Measurements from ENCODE around the gene CNTN1. TPM values are rescaled to one million over a fixed set of nuclear protein-coding genes. Genes with fewer than 3 reads are reported as not detected.

The CNTN1 gene
- total RNA-seq, 4 donors from 2014 or later: 18.0 to 32.1 (median 23.8) TPM

DNA sequence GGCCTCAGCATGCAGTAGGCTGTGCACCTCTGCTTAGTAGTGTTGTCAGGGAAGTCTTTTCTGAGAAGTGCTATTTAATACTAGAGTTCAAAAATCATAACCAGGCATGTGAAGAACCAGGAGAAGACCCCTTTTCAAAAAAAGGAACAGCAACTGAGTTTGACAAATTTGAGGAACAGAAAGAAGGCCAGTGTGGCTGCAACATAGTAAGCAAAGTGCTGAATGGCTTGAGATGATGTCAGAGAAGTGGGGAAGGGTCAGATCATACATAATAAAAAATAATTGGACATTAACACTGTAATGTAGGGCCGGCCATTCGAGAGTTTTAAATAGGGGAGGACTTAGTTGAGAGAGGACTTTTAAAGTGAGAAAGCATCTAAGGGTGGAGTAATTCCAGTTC, 11.1 kb upstream of the CNTN1 start:
- Histone ChIP-seq H3K27me3 (no peaks in the 10 kb centered on the region), H3K4me1 (no peaks in the 10 kb centered on the region), H3K9me3 (peaks cover 0 to 6% (median 0%) of the 10 kb centered on the region in 4 donors), H3K4me3 (no peak overlapping the region), H3K27ac (no peak overlapping the region), H3K36me3 (no peaks in the 10 kb centered on the region)
- 71 to 77% methylated on average over 2 of the region's 2 CpGs for WGBS, 2 donors
- TF ChIP-seq EP300 (IDR thresholded peaks at IDR 0.05): no peak
- TF ChIP-seq POLR2A (IDR thresholded peaks at IDR 0.05): no peak
- TF ChIP-seq, protein P1, sequence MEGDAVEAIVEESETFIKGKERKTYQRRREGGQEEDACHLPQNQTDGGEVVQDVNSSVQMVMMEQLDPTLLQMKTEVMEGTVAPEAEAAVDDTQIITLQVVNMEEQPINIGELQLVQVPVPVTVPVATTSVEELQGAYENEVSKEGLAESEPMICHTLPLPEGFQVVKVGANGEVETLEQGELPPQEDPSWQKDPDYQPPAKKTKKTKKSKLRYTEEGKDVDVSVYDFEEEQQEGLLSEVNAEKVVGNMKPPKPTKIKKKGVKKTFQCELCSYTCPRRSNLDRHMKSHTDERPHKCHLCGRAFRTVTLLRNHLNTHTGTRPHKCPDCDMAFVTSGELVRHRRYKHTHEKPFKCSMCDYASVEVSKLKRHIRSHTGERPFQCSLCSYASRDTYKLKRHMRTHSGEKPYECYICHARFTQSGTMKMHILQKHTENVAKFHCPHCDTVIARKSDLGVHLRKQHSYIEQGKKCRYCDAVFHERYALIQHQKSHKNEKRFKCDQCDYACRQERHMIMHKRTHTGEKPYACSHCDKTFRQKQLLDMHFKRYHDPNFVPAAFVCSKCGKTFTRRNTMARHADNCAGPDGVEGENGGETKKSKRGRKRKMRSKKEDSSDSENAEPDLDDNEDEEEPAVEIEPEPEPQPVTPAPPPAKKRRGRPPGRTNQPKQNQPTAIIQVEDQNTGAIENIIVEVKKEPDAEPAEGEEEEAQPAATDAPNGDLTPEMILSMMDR (IDR thresholded peaks at IDR 0.05): no peak
- DNase-seq (ENCODE audit: low spot score in 2 of 2): no peak

DNA sequence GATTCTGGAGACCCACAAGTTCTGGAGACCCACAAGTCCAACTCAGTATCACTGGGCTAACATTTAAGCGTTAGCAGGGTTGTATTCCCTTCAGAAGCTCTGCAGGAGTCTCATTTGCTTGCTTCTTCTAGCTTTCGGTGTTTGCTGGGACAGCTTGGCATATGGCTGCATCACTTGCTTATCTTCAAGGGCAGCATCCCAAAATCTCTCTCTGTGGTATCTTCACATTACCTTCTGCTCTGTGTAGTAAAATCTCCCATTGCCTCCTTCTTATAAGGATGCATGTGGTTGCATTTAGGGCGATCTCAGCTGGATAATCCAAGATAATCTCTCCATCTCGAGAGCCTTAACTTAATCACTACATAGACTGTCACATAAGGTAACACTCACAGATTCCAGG, 7.3 kb upstream of the CNTN1 start:
- Histone ChIP-seq H3K27ac (no peak overlapping the region), H3K4me3 (no peak overlapping the region), H3K27me3 (no peaks in the 10 kb centered on the region), H3K4me1 (peaks cover 0 to 11% (median 0%) of the 10 kb centered on the region in 4 donors), H3K9me3 (no peaks in the 10 kb centered on the region), H3K36me3 (no peaks in the 10 kb centered on the region)
- DNase-seq (ENCODE audit: low spot score in 2 of 2): no peak
- 84 to 94% methylated on average over 4 of the region's 4 CpGs for WGBS, 2 donors
- TF ChIP-seq, protein P1 (IDR thresholded peaks at IDR 0.05): no peak
- TF ChIP-seq POLR2A (IDR thresholded peaks at IDR 0.05) (no peak), EP300 (IDR thresholded peaks at IDR 0.05) (no peak)

DNA sequence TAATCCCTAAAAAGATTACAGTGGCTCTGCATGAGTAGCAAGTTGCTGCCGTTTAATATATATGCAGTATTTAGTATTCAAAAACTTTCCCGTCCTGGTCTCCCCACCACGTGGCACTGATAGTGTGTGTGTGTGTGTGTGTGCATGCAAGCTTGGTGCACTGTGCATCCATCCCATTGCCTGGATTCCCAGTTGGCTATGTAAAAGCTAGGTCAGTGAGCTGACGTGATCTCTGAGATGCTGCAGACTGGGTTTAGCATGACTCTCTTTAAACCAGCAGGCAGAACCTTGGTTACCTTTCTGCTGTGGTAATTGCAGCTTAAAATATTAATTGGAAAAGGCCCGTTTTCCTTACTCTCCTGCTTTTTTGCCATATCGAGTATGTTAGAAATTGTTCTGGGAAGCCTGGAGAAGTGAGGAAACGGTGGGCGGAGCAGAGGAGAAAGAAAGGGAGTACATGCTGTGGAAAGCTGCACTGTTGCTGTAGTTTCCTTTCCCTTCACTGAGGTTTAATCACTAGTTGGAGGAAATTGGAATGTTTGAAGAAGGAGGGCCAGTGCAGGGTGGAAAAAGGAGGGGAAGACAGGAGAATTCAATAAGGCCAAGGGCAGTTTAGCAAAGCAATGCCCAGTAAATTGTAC, 4.0 kb upstream of the CNTN1 start:
- TF ChIP-seq POLR2A (IDR thresholded peaks at IDR 0.05) (no peak), EP300 (IDR thresholded peaks at IDR 0.05) (no peak)
- TF ChIP-seq, protein P1 (IDR thresholded peaks at IDR 0.05): no peak
- H3K4me3 ChIP-seq: no peak overlapping the region
- DNase-seq (ENCODE audit: low spot score in 2 of 2): no peak
- no peak overlapping the region for H3K27ac ChIP-seq
- 79 to 82% methylated on average over 8 of the region's 8 CpGs for WGBS, 2 donors
- H3K4me1 ChIP-seq: peaks cover 0 to 26% (median 0%) of the 10 kb centered on the region in 4 donors
- no peaks in the 10 kb centered on the region for H3K36me3 ChIP-seq
- H3K27me3 ChIP-seq: peaks cover 0 to 9% of the 10 kb centered on the region in 2 donors
- no peaks in the 10 kb centered on the region for H3K9me3 ChIP-seq

DNA sequence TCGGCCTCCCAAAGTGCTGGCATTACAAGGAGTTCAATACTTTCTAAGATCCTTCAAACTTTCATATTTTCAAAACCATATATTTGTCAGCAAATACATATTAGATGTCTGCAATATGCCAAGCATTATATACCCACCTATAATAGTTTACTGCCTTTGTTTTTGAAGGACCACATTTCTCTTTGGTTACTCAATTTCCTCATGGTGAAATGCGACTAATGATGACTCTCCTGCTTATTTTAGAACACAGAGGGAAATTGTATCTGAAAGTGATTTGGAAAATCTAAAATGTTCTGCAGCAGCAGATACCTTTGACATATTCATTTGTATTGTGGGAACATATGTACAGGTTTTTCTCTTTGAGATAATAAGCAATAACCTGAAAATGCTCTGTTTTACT, 2.7 kb upstream of the CNTN1 start:
- WGBS, 2 donors: 72 to 78% methylated on average over 2 of the region's 2 CpGs
- no peaks in the 10 kb centered on the region for H3K9me3 ChIP-seq

DNA sequence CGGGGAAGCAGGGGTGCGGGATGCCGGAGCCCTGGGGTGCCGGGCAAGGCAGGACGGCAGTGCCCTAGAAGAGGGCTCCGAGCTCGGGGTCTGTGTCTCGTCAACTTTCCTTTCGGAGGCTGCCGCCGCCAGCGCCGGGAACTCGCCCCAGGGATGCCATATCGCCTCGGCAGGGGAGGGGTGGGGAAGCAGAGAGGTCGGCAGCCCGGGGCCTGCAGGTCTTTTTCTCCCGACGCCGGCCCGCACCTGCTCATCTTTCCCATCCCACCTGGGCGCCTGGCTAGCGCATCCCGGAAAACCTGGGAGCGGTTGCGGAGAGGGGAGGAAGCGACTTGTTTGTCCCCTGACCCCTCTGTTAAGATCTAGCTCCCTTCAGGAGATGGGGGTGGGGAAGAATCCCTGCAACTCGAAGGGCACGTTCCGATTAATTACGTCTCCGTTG, 547 bp downstream of the CNTN1 start:
- 0% methylated on average over 6 to 15 of the region's 33 CpGs for WGBS, 2 donors
- Histone ChIP-seq H3K9me3 (no peaks in the 10 kb centered on the region), H3K36me3 (no peaks in the 10 kb centered on the region), H3K27me3 (peaks cover 0 to 9% of the 10 kb centered on the region in 2 donors), H3K27ac (peak overlapping the region; percentile 43 to 80 (median 51)), H3K4me1 (peaks cover 0 to 36% (median 0%) of the 10 kb centered on the region in 4 donors), H3K4me3 (peak overlapping the region; percentile 46 to 84 (median 66))
- no peak for DNase-seq (ENCODE audit: low spot score in 2 of 2)
- TF ChIP-seq POLR2A (IDR thresholded peaks at IDR 0.05): no peak
- no peak for TF ChIP-seq EP300 (IDR thresholded peaks at IDR 0.05)
- TF ChIP-seq, protein P1 (IDR thresholded peaks at IDR 0.05): no peak

More for the DNA sequence above, 2.7 kb upstream of the CNTN1 start:
- no peak overlapping the region for H3K4me3 ChIP-seq
- H3K27me3 ChIP-seq: peaks cover 0 to 9% of the 10 kb centered on the region in 2 donors
- TF ChIP-seq EP300 (IDR thresholded peaks at IDR 0.05) (no peak), POLR2A (IDR thresholded peaks at IDR 0.05) (no peak)
- TF ChIP-seq, protein P1 (IDR thresholded peaks at IDR 0.05): no peak
- H3K4me1 ChIP-seq: peaks cover 0 to 36% (median 0%) of the 10 kb centered on the region in 4 donors
- H3K36me3 ChIP-seq: no peaks in the 10 kb centered on the region
- DNase-seq (ENCODE audit: low spot score in 2 of 2): no peak
- H3K27ac ChIP-seq: no peak overlapping the region
